GM21825 (cell line): ENCODE measurements around the gene PRKG1.

Experiments used
- ATAC-seq: cut with Tn5 transposase; IDR thresholded peaks from one replicate; pipeline ENCODE4 v1.9.1; 2021; ENCODE audit warnings: mild to moderate bottlenecking, moderate library complexity; ENCODE audit not compliant: unreplicated experiment

The PRKG1 gene

GRCh38 chr10:51770709-51771108 lies 696.4 kb downstream of the PRKG1 start:
- no peak for ATAC-seq

- no peak for ATAC-seq
Measured at GRCh38 chr10:51772387-51772786, 698.1 kb downstream of the PRKG1 start.

- no peak for ATAC-seq
Measured at GRCh38 chr10:51773681-51774080, 699.4 kb downstream of the PRKG1 start.

- ATAC-seq = no peak
Measured at GRCh38 chr10:51783941-51784340, 709.7 kb downstream of the PRKG1 start.

GRCh38 chr10:51786016-51786683 lies 711.9 kb downstream of the PRKG1 start:
- ATAC-seq = no peak

- ATAC-seq = no peak
Measured at GRCh38 chr10:51786684-51787035, 712.4 kb downstream of the PRKG1 start.

- no peak for ATAC-seq
Measured at GRCh38 chr10:51788273-51788672, 714.0 kb downstream of the PRKG1 start.

GRCh38 chr10:51789118-51789517 lies 714.8 kb downstream of the PRKG1 start:
- ATAC-seq = no peak

GRCh38 chr10:51789903-51790302 lies 715.6 kb downstream of the PRKG1 start:
- no peak for ATAC-seq

GRCh38 chr10:51792678-51793077 lies 718.4 kb downstream of the PRKG1 start:
- no peak for ATAC-seq

GRCh38 chr10:51800121-51800520 lies 725.8 kb downstream of the PRKG1 start:
- ATAC-seq = no peak

GRCh38 chr10:51800725-51801424 lies 726.6 kb downstream of the PRKG1 start:
- ATAC-seq = no peak

- no peak for ATAC-seq
Measured at GRCh38 chr10:51802030-51802429, 727.7 kb downstream of the PRKG1 start.

GRCh38 chr10:51804866-51805265 lies 730.6 kb downstream of the PRKG1 start:
- no peak for ATAC-seq

- no peak for ATAC-seq
Measured at GRCh38 chr10:51806079-51806835, 732.0 kb downstream of the PRKG1 start.

- no peak for ATAC-seq
Measured at GRCh38 chr10:51808187-51808586, 733.9 kb downstream of the PRKG1 start.

GRCh38 chr10:51815723-51816122 lies 741.4 kb downstream of the PRKG1 start:
- ATAC-seq = no peak

- no peak for ATAC-seq
Measured at GRCh38 chr10:51821045-51821444, 746.8 kb downstream of the PRKG1 start.

- ATAC-seq = no peak
Measured at GRCh38 chr10:51821745-51822144, 747.5 kb downstream of the PRKG1 start.

- no peak for ATAC-seq
Measured at GRCh38 chr10:51832652-51833383, 758.5 kb downstream of the PRKG1 start.

- ATAC-seq = no peak
Measured at GRCh38 chr10:51834548-51834947, 760.3 kb downstream of the PRKG1 start.
